ENCODE data around the gene SRSF1. TPM values are rescaled to one million over a fixed set of nuclear protein-coding genes. Genes with fewer than 3 reads are reported as not detected.

Gene SRSF1
- total and polyA plus RNA-seq, 4 donors: 52.3 to 201 (median 114) TPM

- 63% methylated on average over 12 of the region's 12 CpGs for WGBS
- DNase-seq (ENCODE audit: low spot score): no peak
- TF ChIP-seq FOXA1 (IDR thresholded peaks at IDR 0.05) (no peak), SP1 (IDR thresholded peaks at IDR 0.05) (no peak), GABPA (IDR thresholded peaks at IDR 0.05 in 1 of 2, conservative IDR thresholded peaks at IDR 0.05 in 1 of 2) (no peak), ZBTB33 (IDR thresholded peaks at IDR 0.05) (no peak), YY1 (IDR thresholded peaks at IDR 0.05) (no peak), CTCF (IDR thresholded peaks at IDR 0.05; ENCODE audit: low read depth, low read length, missing input control) (no peak), RXRA (IDR thresholded peaks at IDR 0.05) (no peak), MAX (IDR thresholded peaks at IDR 0.05) (no peak), TAF1 (conservative IDR thresholded peaks at IDR 0.05) (no peak), ATF3 (IDR thresholded peaks at IDR 0.05) (no peak)
These were observed 1.9 kb downstream of the SRSF1 start for GRCh38 chr17:58005031-58005727.

GRCh38 chr17:58004060-58004459 lies 3.0 kb downstream of the SRSF1 start:
- 76% methylated on average over 3 of the region's 3 CpGs for WGBS
- no peak for DNase-seq (ENCODE audit: low spot score)
- H3K9me3 ChIP-seq (ENCODE audit: control insufficient read depth in 4 of 4, low read length in 3 of 4): no peaks in the 10 kb centered on the region
- no peak overlapping the region for H3K27ac ChIP-seq (ENCODE audit: low read depth in 1 of 2, low read length in 2 of 2)
- H3K36me3 ChIP-seq (ENCODE audit: control insufficient read depth in 4 of 4, insufficient read depth in 3 of 4, low read depth in 1 of 4, low read length in 3 of 4): peaks cover 6 to 36% (median 30%) of the 10 kb centered on the region in 4 donors
- peaks cover 3 to 32% (median 30%) of the 10 kb centered on the region in 4 donors for H3K4me1 ChIP-seq (ENCODE audit: control insufficient read depth in 4 of 4, insufficient read depth in 4 of 4, low read length in 3 of 4)
- TF ChIP-seq HNF4A (conservative IDR thresholded peaks at IDR 0.05): no peak
- TF ChIP-seq ATF3 (IDR thresholded peaks at IDR 0.05): no peak
- TF ChIP-seq FOXA1 (IDR thresholded peaks at IDR 0.05): no peak
- no peak for TF ChIP-seq TAF1 (conservative IDR thresholded peaks at IDR 0.05)
- no peak for TF ChIP-seq CTCF (IDR thresholded peaks at IDR 0.05; ENCODE audit: low read depth, low read length, missing input control)
- no peak for TF ChIP-seq HNF4G (IDR thresholded peaks at IDR 0.05)
- no peak for TF ChIP-seq NR2F2 (IDR thresholded peaks at IDR 0.05)
- no peak for TF ChIP-seq YY1 (IDR thresholded peaks at IDR 0.05)
- TF ChIP-seq FOXA2 (IDR thresholded peaks at IDR 0.05): no peak
- no peak for TF ChIP-seq REST (IDR thresholded peaks at IDR 0.05)
- no peak for TF ChIP-seq GABPA (IDR thresholded peaks at IDR 0.05 in 1 of 2, conservative IDR thresholded peaks at IDR 0.05 in 1 of 2)
- TF ChIP-seq EGR1 (IDR thresholded peaks at IDR 0.05; ENCODE audit: low read depth in 2 of 2): no peak
- no peak for TF ChIP-seq RAD21 (IDR thresholded peaks at IDR 0.05)
- no peak for TF ChIP-seq ZBTB33 (IDR thresholded peaks at IDR 0.05)
- TF ChIP-seq RXRA (IDR thresholded peaks at IDR 0.05): no peak
- no peak for TF ChIP-seq MAX (IDR thresholded peaks at IDR 0.05)
- H3K27me3 ChIP-seq (ENCODE audit: control insufficient read depth in 4 of 4, insufficient read depth in 4 of 4, low read length in 3 of 4): no peaks in the 10 kb centered on the region
- H3K9ac ChIP-seq (ENCODE audit: low read depth in 1 of 2, low read length in 2 of 2): no peak overlapping the region
- H3K4me3 ChIP-seq (ENCODE audit: low read depth in 1 of 3, low read length in 3 of 3): no peak overlapping the region

More at GRCh38 chr17:58005031-58005727, 1.9 kb downstream of the SRSF1 start:
- Histone ChIP-seq H3K9ac (ENCODE audit: low read depth in 1 of 2, low read length in 2 of 2) (peak overlapping the region; percentile 4 to 81), H3K27me3 (ENCODE audit: control insufficient read depth in 4 of 4, insufficient read depth in 4 of 4, low read length in 3 of 4) (no peaks in the 10 kb centered on the region), H3K27ac (ENCODE audit: low read depth in 1 of 2, low read length in 2 of 2) (peak overlapping the region; percentile 15 to 94), H3K4me3 (ENCODE audit: low read depth in 1 of 3, low read length in 3 of 3) (peak overlapping the region; percentile 69 to 100 (median 70)), H3K9me3 (ENCODE audit: control insufficient read depth in 4 of 4, low read length in 3 of 4) (no peaks in the 10 kb centered on the region), H3K36me3 (ENCODE audit: control insufficient read depth in 4 of 4, insufficient read depth in 3 of 4, low read depth in 1 of 4, low read length in 3 of 4) (peaks cover 6 to 36% (median 30%) of the 10 kb centered on the region in 4 donors), H3K4me1 (ENCODE audit: control insufficient read depth in 4 of 4, insufficient read depth in 4 of 4, low read length in 3 of 4) (peaks cover 3 to 32% (median 30%) of the 10 kb centered on the region in 4 donors)

Data from liver (tissue), 9 donors.